PC-3 (cell line): ENCODE results near the gene PPFIA1. TPM values are rescaled to one million over a fixed set of nuclear protein-coding genes. Genes with fewer than 3 reads are reported as not detected.

ENCODE experiments used
- ATAC-seq: fragments of 200-7000 bp; cut with Tn5 transposase; 2 replicates; pipeline ENCODE4 v1.9.1; 2020; ENCODE audit warnings: mild to moderate bottlenecking, moderate library complexity
- Bru-seq: library from RNA; stranded (reverse); fragments of 400-500 nt; gene quantifications from one replicate; lab custom pipeline; 2021; lab: Mats Ljungman, UMichigan
- BruChase-seq, 2 experiments: library from RNA; stranded (reverse); fragments of 400-500 nt; gene quantifications; one replicate each; lab custom pipeline; 2021; lab: Mats Ljungman, UMichigan
- BruUV-seq: library from RNA; stranded (reverse); fragments of 400-500 nt; replicated peaks from 2 replicates; lab custom pipeline; 2021; lab: Mats Ljungman, UMichigan
- CTCF ChIA-PET: fragments of 300-600 bp; sonication (Branson Sonifier 250); formaldehyde crosslinking; loops from one replicate; lab custom pipeline; 2022; ENCODE audit warnings: antibody characterized with exemption; lab: Charles Lee
- POLR2A ChIA-PET: fragments of 300-600 bp; sonication (Branson Sonifier 250); formaldehyde crosslinking; loops from one replicate; lab custom pipeline; 2022; ENCODE audit warnings: antibody characterized with exemption; ENCODE audit not compliant: unreplicated experiment; lab: Charles Lee
- DNase-seq: peaks from one replicate; pipeline ENCODE4 v3.0.0-alpha.2; 2015
- H2AFZ ChIP-seq: fragments of 300-600 bp; sonication (generic); 2 replicates; pipeline ENCODE4 v1.6.0; 2016; ENCODE audit warnings: antibody characterized with exemption, low read length
- H3F3A ChIP-seq: fragments of 300-600 bp; sonication (generic); one replicate; pipeline ENCODE4 v1.6.0; 2017; ENCODE audit warnings: antibody characterized with exemption, low read length, control low read depth, mild to moderate bottlenecking; ENCODE audit not compliant: unreplicated experiment
- H3K27ac ChIP-seq: fragments of 300-600 bp; sonication (generic); 2 replicates; pipeline ENCODE4 v1.5.1; 2016; ENCODE audit warnings: mild to moderate bottlenecking, low read length
- H3K27me3 ChIP-seq: fragments of 300-600 bp; sonication (generic); 2 replicates; pipeline ENCODE4 v1.6.1; 2016; ENCODE audit warnings: low read length, mixed read lengths
- H3K36me3 ChIP-seq: fragments of 300-600 bp; sonication (generic); 2 replicates; pipeline ENCODE4 v1.6.1; 2016; ENCODE audit warnings: low read depth, mixed run types, low read length, mixed read lengths
- H3K4me1 ChIP-seq: fragments of 300-600 bp; sonication (generic); 2 replicates; pipeline ENCODE4 v1.5.1; 2016; ENCODE audit warnings: low read length; ENCODE audit not compliant: insufficient read depth
- H3K4me2 ChIP-seq: fragments of 300-600 bp; sonication (generic); 2 replicates; pipeline ENCODE4 v1.6.0; 2016; ENCODE audit warnings: low read length
- H3K4me3 ChIP-seq: fragments of 300-600 bp; sonication (generic); 2 replicates; pipeline ENCODE4 v1.5.1; 2016; ENCODE audit warnings: mild to moderate bottlenecking, low read length, mixed read lengths
- H3K79me2 ChIP-seq: fragments of 300-600 bp; sonication (generic); 2 replicates; pipeline ENCODE4 v1.6.1; 2017; ENCODE audit warnings: low read length, mixed read lengths
- H3K9ac ChIP-seq: fragments of 300-600 bp; sonication (generic); 2 replicates; pipeline ENCODE4 v1.6.0; 2016; ENCODE audit warnings: mild to moderate bottlenecking, low read length
- H3K9me2 ChIP-seq: fragments of 300-600 bp; sonication (generic); replicated peaks from 2 replicates; pipeline ENCODE4 v1.6.1; 2016; ENCODE audit warnings: mixed run types, low read length, mixed read lengths
- H3K9me3 ChIP-seq: fragments of 300-600 bp; sonication (generic); 2 replicates; pipeline ENCODE4 v1.6.1; 2016; ENCODE audit warnings: low read length, mixed read lengths
- H4K20me1 ChIP-seq: fragments of 300-600 bp; sonication (generic); 2 replicates; pipeline ENCODE4 v1.6.1; 2016; ENCODE audit warnings: low read length, mixed read lengths
- CTCF ChIP-seq: fragments of 300-600 bp; sonication (generic); conservative IDR thresholded peaks from 2 replicates; pipeline ENCODE4 v1.5.1; 2017; ENCODE audit warnings: antibody characterized with exemption, low read depth, mild to moderate bottlenecking, low read length
- EZH2 ChIP-seq: fragments of 300-600 bp; sonication (generic); IDR thresholded peaks from one replicate; pipeline ENCODE4 v1.6.1; 2017; ENCODE audit warnings: antibody characterized with exemption, mild to moderate bottlenecking, low read length; ENCODE audit not compliant: unreplicated experiment
- EZH2phosphoT487 ChIP-seq: fragments of 300-600 bp; sonication (generic); IDR thresholded peaks from 2 replicates; pipeline ENCODE4 v1.6.1; 2018; ENCODE audit warnings: mild to moderate bottlenecking, antibody characterized with exemption, low read length, borderline replicate concordance
- intact Hi-C: fragments of 100-400 bp; cut with micrococcal nuclease; formaldehyde crosslinking; loops from 2 replicates; pipeline ENCODE4 v1.9.0; 2023
- long read RNA-seq: library from polyadenylated mRNA; unstranded; transcript quantifications from one replicate; pipeline ENCODE4 v2.0.0, GENCODE V29; 2021; ENCODE audit not compliant: unreplicated experiment
- total RNA-seq: library from RNA; depleted of rRNA; stranded (reverse); fragments of >200 nt; gene quantifications from 2 replicates; pipeline ENCODE4 v1.2.3, GENCODE V29; 2014; rRNA removed

The PPFIA1 gene
- total RNA-seq: 57.5 and 71.1 TPM in 2 replicates
- Bru-seq, nascent RNA: percentile 85 among the genes with signal in this experiment
- percentile 88 among the genes with signal in this experiment for BruChase-seq, experiment 1, labeled RNA remaining after a 6-hour chase
- BruChase-seq, experiment 2, labeled RNA remaining after a 2-hour chase: percentile 88 among the genes with signal in this experiment
- long read RNA-seq, full-length matches to known transcripts: 14 of 164 reads
- long read RNA-seq, partial matches to known transcripts: 85 of 164 reads
- long read RNA-seq, other reads (novel, unspliced or antisense): 65 of 164 reads

- no peaks in the 10 kb centered on the region for H3F3A ChIP-seq
- TF ChIP-seq EZH2phosphoT487 (no peak), EZH2 (no peak), CTCF (0 out of 2 replicates have a peak, but pooled peaks have one; percentile 18)
Measured at GRCh38 chr11:70270104-70270876, at the start of gene PPFIA1. TSS of gene PPFIA1 (plus strand) at chr11:70270690. CDS start at chr11:70272173, 1,483 bp downstream.

GRCh38 chr11:70220920-70221319 is 49.6 kb upstream of the PPFIA1 start:
- no peak overlapping the region for H2AFZ ChIP-seq
- no peaks in the 10 kb centered on the region for H3F3A ChIP-seq
- no peaks in the 10 kb centered on the region for H3K9me3 ChIP-seq
- H4K20me1 ChIP-seq: no peaks in the 10 kb centered on the region
- intact Hi-C loops: no loop called here
- H3K79me2 ChIP-seq: no peaks in the 10 kb centered on the region
- H3K9me2 ChIP-seq: no peaks in the 10 kb centered on the region
- no TSS peak for BruUV-seq
- H3K27me3 ChIP-seq: no peaks in the 10 kb centered on the region
- DNase-seq (peak; percentile 31), ATAC-seq (no peak)
- H3K36me3 ChIP-seq: no peaks in the 10 kb centered on the region
- no peak overlapping the region for H3K27ac ChIP-seq
- no peak overlapping the region for H3K9ac ChIP-seq
- no peak for TF ChIP-seq EZH2
- TF ChIP-seq EZH2phosphoT487: no peak
- TF ChIP-seq CTCF: no peak
- POLR2A ChIA-PET: no interaction called here
- H3K4me2 ChIP-seq: no peak overlapping the region
- H3K4me1 ChIP-seq: no peaks in the 10 kb centered on the region
- CTCF ChIA-PET: interaction anchor here (0.7 kb wide), 1 partner anchor 278 kb away, joined by 11 read pairs; no protein-coding TSS in a partner anchor
- no peak overlapping the region for H3K4me3 ChIP-seq

More at GRCh38 chr11:70270104-70270876, at the start of gene PPFIA1:
- CTCF ChIA-PET: interaction anchor here (0.6 kb wide), 1 partner anchor 26 kb away, joined by 3 read pairs; no protein-coding TSS in a partner anchor
- H3K4me3 ChIP-seq: peak within 1 kb of the TSS; percentile 92
- intact Hi-C loops: loop anchor here (1.0 to 2.0 kb wide), 4 partner anchors 37 to 67 kb away; partner anchors contain the start of gene FADD
- no TSS peak for BruUV-seq
- H3K36me3 ChIP-seq: peaks cover 28% of the 10 kb centered on the region
- no peaks in the 10 kb centered on the region for H3K9me3 ChIP-seq
- peak within 1 kb of the TSS; percentile 42 for H3K27ac ChIP-seq
- H3K27me3 ChIP-seq: no peaks in the 10 kb centered on the region
- peak within 1 kb of the TSS; percentile 96 for H2AFZ ChIP-seq
- peak within 1 kb of the TSS; percentile 93 for H3K4me2 ChIP-seq
- peak; percentile 92 for ATAC-seq
- peaks cover 52% of the 10 kb centered on the region for H3K79me2 ChIP-seq
- peak; percentile 99 for DNase-seq
- peaks cover 23% of the 10 kb centered on the region for H3K4me1 ChIP-seq
- H3K9me2 ChIP-seq: no peaks in the 10 kb centered on the region
- H3K9ac ChIP-seq: peak within 1 kb of the TSS; percentile 85
- POLR2A ChIA-PET: no interaction called here
- peaks cover 16% of the 10 kb centered on the region; the same call in 1 of the 2 replicates for H4K20me1 ChIP-seq
